ENCODE measurements around the gene HCRTR1. TPM values are rescaled to one million over a fixed set of nuclear protein-coding genes. Genes with fewer than 3 reads are reported as not detected.

The HCRTR1 gene
- total RNA-seq, 1 experiment from 2014 or later, result not detected

- H3K9ac ChIP-seq (ENCODE audit: low read length), result no peak overlapping the region
- no peaks in the 10 kb centered on the region for H3K4me1 ChIP-seq (ENCODE audit: insufficient read depth, low read length)
- no peaks in the 10 kb centered on the region for H3K9me2 ChIP-seq (replicated peaks; ENCODE audit: low read length)
- H3K36me3 ChIP-seq (ENCODE audit: low read depth, low read length), result no peaks in the 10 kb centered on the region; the same call in 1 of the 2 replicates
- no peak overlapping the region for H3K4me2 ChIP-seq (ENCODE audit: low read length)
- H3K9me3 ChIP-seq (ENCODE audit: low read length), result no peaks in the 10 kb centered on the region
- no peak for TF ChIP-seq EZH2 (IDR thresholded peaks at IDR 0.05; ENCODE audit: low read length, unreplicated experiment)
- TF ChIP-seq CTCF (conservative IDR thresholded peaks at IDR 0.05; ENCODE audit: low read depth, low read length), result no peak
- no peak for TF ChIP-seq EZH2phosphoT487 (IDR thresholded peaks at IDR 0.05; ENCODE audit: borderline replicate concordance, low read length)
- intact Hi-C loops (cut with micrococcal nuclease), result no loop called here
- CTCF ChIA-PET, result no interaction called here
- H3K27ac ChIP-seq (ENCODE audit: low read length), result no peak overlapping the region
- H3K27me3 ChIP-seq (ENCODE audit: low read length), result no peaks in the 10 kb centered on the region
- no peak overlapping the region for H2AFZ ChIP-seq (ENCODE audit: low read length)
- ATAC-seq, result no peak
- no TSS peak for BruUV-seq (replicated peaks)
- no peaks in the 10 kb centered on the region for H3F3A ChIP-seq (ENCODE audit: low read length, unreplicated experiment)
- H3K4me3 ChIP-seq (ENCODE audit: low read length), result no peak overlapping the region
- H4K20me1 ChIP-seq (ENCODE audit: low read length), result no peaks in the 10 kb centered on the region
- no peak for DNase-seq
- POLR2A ChIA-PET (ENCODE audit: unreplicated experiment), result no interaction called here
- no peaks in the 10 kb centered on the region for H3K79me2 ChIP-seq (ENCODE audit: low read length)
Observed at GRCh38 chr1:31624309-31624708, 6.8 kb downstream of the HCRTR1 start.

DNA sequence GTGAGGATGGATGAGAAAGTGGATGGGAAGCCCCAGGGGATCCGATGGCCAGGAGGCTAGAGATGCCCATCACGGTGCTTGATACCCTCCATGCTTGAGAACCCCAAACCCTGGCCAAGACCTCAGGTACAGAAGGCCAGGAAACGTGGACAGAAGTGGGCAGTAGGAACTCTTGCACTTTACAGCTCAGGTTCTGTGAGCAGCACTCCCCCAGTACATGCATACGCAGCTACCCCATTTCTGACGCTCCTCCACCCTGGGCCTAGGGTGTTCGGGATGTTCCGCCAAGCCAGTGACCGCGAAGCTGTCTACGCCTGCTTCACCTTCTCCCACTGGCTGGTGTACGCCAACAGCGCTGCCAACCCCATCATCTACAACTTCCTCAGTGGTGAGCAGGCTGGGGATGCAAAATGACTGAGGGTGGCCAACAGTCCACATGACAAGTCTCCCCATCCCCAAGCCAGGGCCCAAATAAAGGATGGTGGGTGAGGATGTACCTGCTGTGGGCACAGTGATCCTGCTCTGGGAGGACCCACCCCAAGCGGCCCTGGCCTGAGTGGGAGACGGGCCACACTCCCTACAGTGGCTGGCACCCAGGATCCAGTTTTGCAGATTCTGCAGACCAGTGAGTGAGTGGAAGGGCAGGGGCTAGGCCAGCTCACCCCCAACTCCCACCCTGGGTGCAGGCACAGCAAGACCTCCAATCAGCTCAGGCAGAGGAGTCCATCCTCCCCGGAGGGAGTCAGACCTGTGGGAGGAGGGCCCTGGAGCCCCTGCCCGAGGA is 7.4 kb downstream of the HCRTR1 start:
- H4K20me1 ChIP-seq (ENCODE audit: low read length), result no peaks in the 10 kb centered on the region
- no peak overlapping the region for H3K27ac ChIP-seq (ENCODE audit: low read length)
- no peaks in the 10 kb centered on the region for H3K4me1 ChIP-seq (ENCODE audit: insufficient read depth, low read length)
- no peak overlapping the region for H3K4me2 ChIP-seq (ENCODE audit: low read length)
- BruUV-seq (replicated peaks), result no TSS peak
- H3K9ac ChIP-seq (ENCODE audit: low read length), result no peak overlapping the region
- no peaks in the 10 kb centered on the region for H3K79me2 ChIP-seq (ENCODE audit: low read length)
- H2AFZ ChIP-seq (ENCODE audit: low read length), result no peak overlapping the region
- ATAC-seq (no peak), DNase-seq (no peak)
- ChIA-PET POLR2A (ENCODE audit: unreplicated experiment) (no interaction called here), CTCF (no interaction called here)
- no peaks in the 10 kb centered on the region; the same call in 1 of the 2 replicates for H3K36me3 ChIP-seq (ENCODE audit: low read depth, low read length)
- no peaks in the 10 kb centered on the region for H3K27me3 ChIP-seq (ENCODE audit: low read length)
- intact Hi-C loops (cut with micrococcal nuclease), result no loop called here
- no peak overlapping the region for H3K4me3 ChIP-seq (ENCODE audit: low read length)
- H3K9me2 ChIP-seq (replicated peaks; ENCODE audit: low read length), result no peaks in the 10 kb centered on the region
- TF ChIP-seq EZH2phosphoT487 (IDR thresholded peaks at IDR 0.05; ENCODE audit: borderline replicate concordance, low read length) (no peak), EZH2 (IDR thresholded peaks at IDR 0.05; ENCODE audit: low read length, unreplicated experiment) (no peak)
- H3F3A ChIP-seq (ENCODE audit: low read length, unreplicated experiment), result no peaks in the 10 kb centered on the region
- no peaks in the 10 kb centered on the region for H3K9me3 ChIP-seq (ENCODE audit: low read length)

- H3K9me3 ChIP-seq (ENCODE audit: low read length), result no peaks in the 10 kb centered on the region
- DNase-seq, result no peak
- no peak for TF ChIP-seq EZH2 (IDR thresholded peaks at IDR 0.05; ENCODE audit: low read length, unreplicated experiment)
- no peak for TF ChIP-seq EZH2phosphoT487 (IDR thresholded peaks at IDR 0.05; ENCODE audit: borderline replicate concordance, low read length)
- no peak for TF ChIP-seq CTCF (conservative IDR thresholded peaks at IDR 0.05; ENCODE audit: low read depth, low read length)
- POLR2A ChIA-PET (ENCODE audit: unreplicated experiment), result no interaction called here
- no peaks in the 10 kb centered on the region for H3F3A ChIP-seq (ENCODE audit: low read length, unreplicated experiment)
- H2AFZ ChIP-seq (ENCODE audit: low read length), result no peak overlapping the region
- intact Hi-C loops (cut with micrococcal nuclease), result no loop called here
- peak; percentile 61 for ATAC-seq
- no TSS peak for BruUV-seq (replicated peaks)
- H3K4me3 ChIP-seq (ENCODE audit: low read length), result no peak overlapping the region
- CTCF ChIA-PET, result no interaction called here
- H3K4me2 ChIP-seq (ENCODE audit: low read length), result no peak overlapping the region
- no peak overlapping the region for H3K9ac ChIP-seq (ENCODE audit: low read length)
- H3K27me3 ChIP-seq (ENCODE audit: low read length), result no peaks in the 10 kb centered on the region
- no peak overlapping the region for H3K27ac ChIP-seq (ENCODE audit: low read length)
- H3K36me3 ChIP-seq (ENCODE audit: low read depth, low read length), result peaks cover 6% of the 10 kb centered on the region; the same call in 1 of the 2 replicates
- no peaks in the 10 kb centered on the region for H3K4me1 ChIP-seq (ENCODE audit: insufficient read depth, low read length)
- no peaks in the 10 kb centered on the region for H4K20me1 ChIP-seq (ENCODE audit: low read length)
- no peaks in the 10 kb centered on the region for H3K9me2 ChIP-seq (replicated peaks; ENCODE audit: low read length)
- H3K79me2 ChIP-seq (ENCODE audit: low read length), result no peaks in the 10 kb centered on the region
Observed at GRCh38 chr1:31625561-31626222, 8.2 kb downstream of the HCRTR1 start.
